HG02588 (cell line): ENCODE results near the gene STPG1.
"Not testable (repeated sequence)": the region's sequence is repeated elsewhere in the genome, so short reads cannot be mapped to it uniquely, and the experiment has no call there.

Source experiments
- ATAC-seq: cut with Tn5 transposase; IDR thresholded peaks from one replicate; pipeline ENCODE4 v1.9.1; 2021; ENCODE audit warnings: mild to moderate bottlenecking, moderate library complexity; ENCODE audit not compliant: unreplicated experiment

STPG1 gene

GRCh38 chr1:24413350-24414163 is at the start of gene STPG1:
TSS of gene STPG1 (minus strand) at chr1:24413782. CDS start at chr1:24401388, 12,394 bp downstream.
- ATAC-seq, result no peak

GRCh38 chr1:24462128-24462527 is 48.5 kb upstream of the STPG1 start:
- not testable (repeated sequence) for ATAC-seq

- no peak for ATAC-seq
Measured at GRCh38 chr1:24459551-24460266, 46.1 kb upstream of the STPG1 start.

DNA sequence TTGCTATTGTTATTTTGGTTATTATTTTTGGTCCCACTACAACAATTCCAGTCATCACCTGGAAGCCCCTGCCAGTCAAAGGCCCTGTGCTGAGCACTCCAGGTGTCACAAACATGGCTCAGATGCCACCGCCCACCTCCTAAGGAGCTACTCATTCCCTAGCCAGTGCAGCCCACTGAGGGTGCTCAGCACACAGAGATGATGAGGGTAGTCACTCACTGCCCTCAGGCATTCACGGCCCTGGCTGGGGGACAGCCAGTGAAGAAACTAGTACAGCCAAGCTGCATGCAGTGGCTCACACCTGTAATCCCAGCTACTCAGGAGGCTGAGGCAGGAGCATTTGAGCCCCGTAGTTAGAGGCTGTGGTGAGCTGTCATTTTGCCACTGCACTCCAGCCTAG is 44.3 kb upstream of the STPG1 start:
- ATAC-seq, result no peak

DNA sequence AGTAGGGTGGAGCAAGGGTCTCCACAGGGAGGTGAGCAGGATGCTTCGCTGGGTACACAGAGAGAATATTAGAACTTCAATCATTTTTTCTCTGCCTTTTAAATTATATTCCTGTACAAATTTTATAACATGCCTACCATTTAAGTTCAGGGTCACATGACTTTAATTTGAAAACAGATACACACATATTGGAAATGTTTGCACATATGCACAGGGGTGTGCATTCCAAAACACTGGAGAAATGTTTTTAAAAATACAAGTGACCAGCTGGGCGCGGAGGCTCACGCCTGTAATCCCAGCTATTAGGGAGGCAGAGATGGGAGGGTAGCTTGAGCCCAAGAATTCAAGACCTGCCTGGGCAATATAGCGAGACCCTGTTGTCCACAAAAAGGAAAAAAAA is 41.7 kb upstream of the STPG1 start:
- no peak for ATAC-seq

- ATAC-seq, result no peak
Measured at GRCh38 chr1:24454673-24455072, 41.1 kb upstream of the STPG1 start.

DNA sequence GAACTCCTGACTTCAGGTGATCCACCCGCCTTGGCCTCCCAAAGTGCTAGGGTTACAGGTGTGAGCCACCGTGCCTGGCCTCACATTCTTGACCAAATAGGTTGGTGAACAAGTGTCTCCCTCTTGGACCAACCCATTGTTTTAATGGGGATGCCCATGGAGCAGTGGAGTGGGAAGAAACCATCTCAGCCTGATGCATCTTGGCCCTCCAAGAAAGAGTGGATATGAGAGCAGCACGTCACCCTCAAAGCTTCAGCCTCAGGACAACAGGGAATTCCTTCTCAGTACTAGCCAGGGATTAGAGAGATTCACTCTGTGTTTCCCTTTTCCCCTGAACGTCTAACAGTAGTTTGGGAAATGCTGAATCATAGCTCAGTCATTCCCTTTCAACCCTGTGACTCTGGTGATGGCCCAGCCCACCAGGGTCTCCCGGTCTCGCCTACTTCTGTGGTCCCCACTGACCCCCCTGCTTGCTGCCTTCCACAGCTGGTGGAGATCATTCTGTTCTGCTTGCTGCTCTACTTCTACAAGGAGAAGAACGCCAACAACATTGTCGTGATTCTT is 39.4 kb upstream of the STPG1 start:
- ATAC-seq, result no peak

- ATAC-seq, result no peak
Measured at GRCh38 chr1:24451746-24452145, 38.2 kb upstream of the STPG1 start.

DNA sequence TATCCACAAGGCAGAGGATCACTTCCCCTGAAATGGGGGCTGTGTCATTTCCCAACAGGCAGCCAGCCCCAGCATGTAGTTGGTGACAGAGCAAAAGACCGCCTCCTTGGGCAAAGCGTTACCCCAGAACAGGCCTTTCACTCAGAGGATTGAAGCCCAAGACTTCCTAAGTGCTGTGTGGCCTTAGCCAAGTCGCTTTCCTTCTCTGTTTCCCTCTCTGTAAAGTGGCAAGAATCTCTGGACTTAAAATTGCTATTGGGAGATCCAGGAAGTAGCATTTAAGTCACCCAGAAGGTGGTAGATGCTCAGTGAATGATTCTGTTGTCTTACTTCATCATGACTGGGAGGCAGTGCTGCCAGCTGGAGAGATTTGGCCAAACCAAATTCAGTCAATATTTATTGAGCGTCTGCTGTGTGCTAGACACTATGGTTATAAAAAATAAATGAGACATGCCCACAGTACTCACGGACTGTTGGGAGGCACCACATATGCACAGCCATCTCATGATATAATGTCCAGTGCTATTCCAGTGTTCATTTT is 37.3 kb upstream of the STPG1 start:
- ATAC-seq, result no peak

- no peak for ATAC-seq
Measured at GRCh38 chr1:24450316-24450715, 36.7 kb upstream of the STPG1 start.

- ATAC-seq, result not testable (repeated sequence)
Measured at GRCh38 chr1:24446446-24446845, 32.9 kb upstream of the STPG1 start.

- ATAC-seq, result no peak
Measured at GRCh38 chr1:24443241-24443656, 29.7 kb upstream of the STPG1 start.

DNA sequence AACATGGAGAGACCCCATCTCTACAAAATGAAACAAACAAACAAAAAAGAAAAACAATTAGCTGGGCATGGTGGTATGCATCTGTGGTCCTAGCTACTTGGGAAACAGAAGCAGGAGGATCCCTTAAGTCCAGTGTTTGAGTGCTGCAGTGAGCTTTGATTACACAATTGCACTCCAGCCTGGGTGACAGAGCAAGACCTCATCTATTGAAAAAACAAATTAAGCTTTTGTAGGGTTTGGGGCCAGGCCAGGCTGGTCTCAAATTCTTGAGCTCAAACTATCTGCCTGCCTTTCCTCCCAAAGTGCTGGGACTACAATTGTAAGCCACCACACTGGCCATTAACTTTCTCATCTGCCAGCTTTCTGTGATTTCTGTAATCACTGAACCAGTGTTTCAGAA is 29.2 kb upstream of the STPG1 start:
- ATAC-seq, result no peak

GRCh38 chr1:24441996-24442668 is 28.6 kb upstream of the STPG1 start:
- ATAC-seq, result no peak

- no peak for ATAC-seq
Measured at GRCh38 chr1:24441480-24441879, 27.9 kb upstream of the STPG1 start.

DNA sequence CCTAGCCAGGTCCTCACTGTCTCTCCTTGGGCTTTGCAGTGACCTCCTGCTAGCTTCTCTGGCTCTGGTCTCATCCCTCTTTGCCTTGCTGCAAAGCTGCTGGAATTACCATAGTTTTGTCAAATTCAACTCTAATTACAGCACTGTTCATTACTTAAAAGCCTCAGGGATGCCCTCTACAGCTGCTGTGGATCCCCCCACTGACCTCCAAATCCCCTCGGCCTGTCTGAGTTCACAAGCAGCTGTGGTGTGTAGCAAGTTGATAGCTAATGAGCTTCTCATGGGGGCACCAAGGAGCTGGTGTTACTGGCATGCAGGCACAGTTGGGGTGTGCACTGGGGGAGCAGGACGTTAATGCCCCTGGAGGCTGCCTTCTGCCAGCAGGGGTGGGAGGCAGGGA is 26.9 kb upstream of the STPG1 start:
- no peak for ATAC-seq

- ATAC-seq, result no peak
Measured at GRCh38 chr1:24438423-24438901, 24.9 kb upstream of the STPG1 start.

DNA sequence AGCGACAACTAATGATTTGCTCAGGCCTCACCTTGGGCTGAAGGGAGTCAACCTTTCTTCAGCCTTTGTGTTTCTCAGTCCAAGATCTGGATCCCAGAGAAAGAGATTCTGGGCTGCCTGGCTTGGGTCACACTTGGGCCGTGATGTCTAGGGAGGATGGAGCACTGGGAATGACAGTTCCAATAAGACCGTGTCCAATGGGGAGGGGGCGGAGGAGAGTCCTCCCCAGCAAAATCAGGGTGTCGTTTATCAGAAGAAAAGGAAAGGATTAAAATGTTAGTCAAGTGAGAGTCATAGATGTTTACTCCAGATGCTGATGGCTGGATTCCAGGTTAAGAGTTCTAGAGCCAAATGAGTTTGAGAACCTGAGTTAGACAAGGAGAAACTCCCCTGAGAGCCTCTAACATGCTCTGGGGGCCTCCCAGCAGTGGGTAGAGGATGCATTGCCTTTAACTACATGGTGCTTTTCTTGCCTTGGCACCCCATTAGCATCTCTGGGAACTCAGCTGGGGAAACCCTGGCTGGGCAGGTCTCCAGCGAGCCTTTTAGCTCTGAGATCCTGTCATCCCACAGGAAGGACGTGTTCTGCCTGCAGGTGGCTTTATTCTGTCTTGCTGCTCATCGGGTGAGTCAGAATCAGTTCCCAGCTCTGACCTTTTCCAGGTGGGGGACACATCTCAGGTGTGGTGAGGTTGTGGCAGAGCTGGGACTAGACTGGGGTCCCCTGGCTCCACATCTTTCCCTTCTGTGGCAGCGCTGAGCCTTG is 24.2 kb upstream of the STPG1 start:
- no peak for ATAC-seq

- ATAC-seq, result no peak
Measured at GRCh38 chr1:24435782-24436365, 22.3 kb upstream of the STPG1 start.

- no peak for ATAC-seq
Measured at GRCh38 chr1:24427545-24427862, 13.9 kb upstream of the STPG1 start.
